ENCODE data around the gene SH3RF1.

Gene SH3RF1

GRCh38 chr4:169246279-169246678, 24.5 kb downstream of the SH3RF1 start:
- DNase-seq (ENCODE audit: insufficient read length, low spot score): no peak
- TF ChIP-seq POLR2A (IDR thresholded peaks at IDR 0.05; ENCODE audit: low read depth, low read length) (no peak), POLR2AphosphoS5 (IDR thresholded peaks at IDR 0.05; ENCODE audit: low read depth, low read length) (no peak), TAF1 (IDR thresholded peaks at IDR 0.05; ENCODE audit: low read depth, low read length) (no peak), SPI1 (IDR thresholded peaks at IDR 0.05; ENCODE audit: low read depth, low read length) (no peak), POU2F2 (IDR thresholded peaks at IDR 0.05; ENCODE audit: low read depth, low read length) (no peak), PAX5 (IDR thresholded peaks at IDR 0.05; ENCODE audit: insufficient read depth, low read length, severe bottlenecking) (no peak)
- no peak for FAIRE-seq

DNA sequence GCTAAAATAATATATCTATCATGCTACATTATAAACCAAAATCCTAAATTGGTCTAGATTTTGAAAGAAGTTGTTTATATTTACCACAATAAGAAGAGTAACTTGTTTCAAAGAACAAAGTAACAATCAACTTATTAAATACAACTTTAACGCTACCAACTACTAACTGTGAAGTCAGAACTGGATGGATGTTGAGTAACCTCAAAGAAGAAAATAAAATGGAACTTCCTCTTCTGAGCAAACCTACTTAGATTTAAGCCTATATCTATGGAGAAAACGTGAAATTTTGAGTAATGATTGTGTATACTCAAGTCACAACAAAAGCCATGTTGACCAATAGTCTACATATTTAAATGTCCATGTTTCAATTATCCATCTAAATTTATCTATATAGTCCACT, 25.7 kb downstream of the SH3RF1 start:
- FAIRE-seq: no peak
- TF ChIP-seq SPI1 (IDR thresholded peaks at IDR 0.05; ENCODE audit: low read depth, low read length): no peak
- TF ChIP-seq POLR2AphosphoS5 (IDR thresholded peaks at IDR 0.05; ENCODE audit: low read depth, low read length): no peak
- TF ChIP-seq PAX5 (IDR thresholded peaks at IDR 0.05; ENCODE audit: insufficient read depth, low read length, severe bottlenecking): no peak
- TF ChIP-seq TAF1 (IDR thresholded peaks at IDR 0.05; ENCODE audit: low read depth, low read length): no peak
- TF ChIP-seq POU2F2 (IDR thresholded peaks at IDR 0.05; ENCODE audit: low read depth, low read length): no peak
- TF ChIP-seq POLR2A (IDR thresholded peaks at IDR 0.05; ENCODE audit: low read depth, low read length): no peak
- no peak for DNase-seq (ENCODE audit: insufficient read length, low spot score)

DNA sequence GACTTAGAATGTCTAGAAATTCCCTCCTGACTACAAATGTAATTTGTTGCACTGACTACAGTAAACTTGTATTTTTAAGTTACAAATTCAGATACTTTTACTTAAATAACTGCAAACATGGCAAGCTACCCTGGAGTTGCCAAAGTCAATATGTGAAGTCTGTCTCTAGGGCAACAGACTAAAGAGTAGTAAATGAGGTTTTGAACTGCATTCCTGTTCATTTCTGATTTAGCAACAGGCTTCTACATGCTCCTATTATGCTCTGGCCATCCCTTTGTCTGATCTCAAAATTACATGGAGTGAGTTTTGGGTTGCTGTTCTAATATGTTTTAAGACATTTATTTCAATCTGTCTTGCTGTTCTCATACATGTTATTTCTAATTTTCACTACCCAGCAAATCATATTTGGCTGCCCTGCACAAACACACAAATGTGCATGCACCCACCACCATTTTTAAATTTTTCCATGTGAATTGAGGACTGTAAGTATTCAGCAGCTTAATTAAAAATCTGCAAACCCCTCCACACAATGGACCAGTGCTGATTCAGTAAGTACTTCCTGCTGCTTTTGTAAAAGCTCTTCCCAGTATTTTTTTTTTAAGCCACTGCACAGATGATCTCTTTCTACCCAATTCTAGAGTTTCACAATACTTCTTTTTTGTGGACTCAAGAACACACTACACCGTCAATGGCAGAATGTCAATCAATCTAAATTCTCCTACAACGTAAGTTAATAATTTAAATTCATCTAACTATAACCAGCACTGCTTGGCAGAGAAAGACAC, 26.7 kb downstream of the SH3RF1 start:
- TF ChIP-seq SPI1 (IDR thresholded peaks at IDR 0.05; ENCODE audit: low read depth, low read length) (no peak), POLR2AphosphoS5 (IDR thresholded peaks at IDR 0.05; ENCODE audit: low read depth, low read length) (no peak), TAF1 (IDR thresholded peaks at IDR 0.05; ENCODE audit: low read depth, low read length) (no peak), POU2F2 (IDR thresholded peaks at IDR 0.05; ENCODE audit: low read depth, low read length) (no peak), PAX5 (IDR thresholded peaks at IDR 0.05; ENCODE audit: insufficient read depth, low read length, severe bottlenecking) (no peak), POLR2A (IDR thresholded peaks at IDR 0.05; ENCODE audit: low read depth, low read length) (no peak)
- no peak for DNase-seq (ENCODE audit: insufficient read length, low spot score)
- no peak for FAIRE-seq

DNA sequence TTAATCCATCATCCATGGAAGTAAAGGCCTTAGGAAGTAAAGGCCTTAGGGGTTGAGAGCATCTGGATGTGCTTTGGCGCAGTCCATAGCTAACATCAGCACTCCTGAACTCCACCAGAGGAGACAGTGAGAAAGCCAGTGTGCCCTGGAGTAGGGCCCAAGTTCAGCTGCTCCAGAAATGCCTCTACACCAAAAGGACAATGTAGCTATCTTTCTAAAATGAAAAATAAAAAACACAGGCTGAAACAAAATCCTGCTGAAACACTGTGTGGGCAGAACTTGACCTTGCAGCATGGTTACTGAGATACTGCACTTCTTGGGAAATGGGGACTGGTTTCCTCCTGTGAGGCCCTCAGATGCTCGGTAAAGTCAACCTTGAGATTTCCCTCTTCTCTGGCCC, 29.3 kb downstream of the SH3RF1 start:
- no peak for DNase-seq (ENCODE audit: insufficient read length, low spot score)
- no peak for TF ChIP-seq TAF1 (IDR thresholded peaks at IDR 0.05; ENCODE audit: low read depth, low read length)
- TF ChIP-seq PAX5 (IDR thresholded peaks at IDR 0.05; ENCODE audit: insufficient read depth, low read length, severe bottlenecking): no peak
- TF ChIP-seq POU2F2 (IDR thresholded peaks at IDR 0.05; ENCODE audit: low read depth, low read length): no peak
- no peak for TF ChIP-seq SPI1 (IDR thresholded peaks at IDR 0.05; ENCODE audit: low read depth, low read length)
- no peak for TF ChIP-seq POLR2AphosphoS5 (IDR thresholded peaks at IDR 0.05; ENCODE audit: low read depth, low read length)
- no peak for FAIRE-seq

GRCh38 chr4:169239221-169239905, 31.4 kb downstream of the SH3RF1 start:
- DNase-seq (ENCODE audit: insufficient read length, low spot score): no peak
- FAIRE-seq: no peak
- TF ChIP-seq PAX5 (IDR thresholded peaks at IDR 0.05; ENCODE audit: insufficient read depth, low read length, severe bottlenecking) (no peak), TAF1 (IDR thresholded peaks at IDR 0.05; ENCODE audit: low read depth, low read length) (no peak), POLR2A (IDR thresholded peaks at IDR 0.05; ENCODE audit: low read depth, low read length) (no peak), POLR2AphosphoS5 (IDR thresholded peaks at IDR 0.05; ENCODE audit: low read depth, low read length) (no peak)

DNA sequence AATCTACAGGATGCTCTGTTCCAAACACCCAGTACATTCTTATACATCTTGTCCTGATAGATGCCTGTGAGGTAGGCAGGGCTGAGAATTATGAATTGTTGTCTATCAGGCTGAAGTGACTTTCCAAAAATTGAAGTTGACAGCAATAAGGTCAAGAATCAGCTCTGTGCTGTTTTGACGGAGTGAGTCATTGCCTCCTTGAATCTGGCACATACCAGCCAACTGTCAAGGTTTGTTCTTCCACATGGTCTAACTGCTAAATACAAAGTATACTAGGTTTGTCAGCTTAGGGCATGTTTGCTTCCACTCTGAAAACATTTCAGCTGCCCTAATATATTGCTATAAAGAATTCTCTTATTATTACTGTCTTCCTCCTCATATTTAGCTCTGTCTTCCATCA, 32.3 kb downstream of the SH3RF1 start:
- FAIRE-seq: peak; percentile 20
- no peak for TF ChIP-seq PAX5 (IDR thresholded peaks at IDR 0.05; ENCODE audit: insufficient read depth, low read length, severe bottlenecking)
- TF ChIP-seq TAF1 (IDR thresholded peaks at IDR 0.05; ENCODE audit: low read depth, low read length): no peak
- no peak for TF ChIP-seq POLR2A (IDR thresholded peaks at IDR 0.05; ENCODE audit: low read depth, low read length)
- TF ChIP-seq POU2F2 (IDR thresholded peaks at IDR 0.05; ENCODE audit: low read depth, low read length): no peak
- TF ChIP-seq POLR2AphosphoS5 (IDR thresholded peaks at IDR 0.05; ENCODE audit: low read depth, low read length): no peak
- no peak for TF ChIP-seq SPI1 (IDR thresholded peaks at IDR 0.05; ENCODE audit: low read depth, low read length)
- no peak for DNase-seq (ENCODE audit: insufficient read length, low spot score)

DNA sequence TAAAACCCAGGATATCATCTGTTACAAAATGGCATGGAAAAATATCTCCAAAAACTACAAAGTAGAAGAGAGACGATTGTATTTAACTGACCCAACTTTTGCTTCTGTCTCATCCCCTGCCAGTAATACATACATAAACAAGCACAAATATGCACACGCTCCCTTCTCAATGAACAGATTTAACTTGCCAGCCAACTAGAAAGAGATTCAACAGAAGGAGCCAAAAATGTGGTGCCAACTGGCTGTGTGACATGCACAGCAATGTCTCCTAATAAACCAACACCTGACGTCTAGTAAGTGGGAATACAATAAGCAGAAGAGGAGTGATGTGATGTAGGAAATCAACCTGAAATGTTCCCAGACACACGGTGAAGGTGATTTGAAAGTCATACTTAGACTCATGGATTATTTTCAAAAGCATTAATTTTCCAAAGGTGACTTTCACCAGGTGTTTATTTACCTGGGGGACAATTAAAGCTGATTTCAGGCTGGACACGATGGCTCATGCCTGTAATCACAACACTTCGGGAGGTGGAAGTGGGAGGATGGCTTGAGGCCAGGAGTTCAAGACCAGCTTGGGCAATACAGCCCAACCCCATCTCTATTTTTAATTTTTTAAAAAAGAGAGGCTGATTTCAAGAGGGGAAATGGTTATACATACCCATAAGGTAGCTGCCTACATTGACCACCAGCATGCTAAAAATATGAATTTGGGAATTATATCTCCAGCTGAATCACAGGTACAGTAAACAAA, 33.7 kb downstream of the SH3RF1 start:
- FAIRE-seq (no peak), DNase-seq (ENCODE audit: insufficient read length, low spot score) (no peak)
- TF ChIP-seq POU2F2 (IDR thresholded peaks at IDR 0.05; ENCODE audit: low read depth, low read length) (no peak), TAF1 (IDR thresholded peaks at IDR 0.05; ENCODE audit: low read depth, low read length) (no peak), SPI1 (IDR thresholded peaks at IDR 0.05; ENCODE audit: low read depth, low read length) (no peak), POLR2AphosphoS5 (IDR thresholded peaks at IDR 0.05; ENCODE audit: low read depth, low read length) (no peak), PAX5 (IDR thresholded peaks at IDR 0.05; ENCODE audit: insufficient read depth, low read length, severe bottlenecking) (no peak), POLR2A (IDR thresholded peaks at IDR 0.05; ENCODE audit: low read depth, low read length) (no peak)

- TF ChIP-seq SPI1 (IDR thresholded peaks at IDR 0.05; ENCODE audit: low read depth, low read length) (no peak), POLR2A (IDR thresholded peaks at IDR 0.05; ENCODE audit: low read depth, low read length) (no peak)
- no peak for DNase-seq (ENCODE audit: insufficient read length, low spot score)
- FAIRE-seq: peak; percentile 9
These were observed 34.7 kb downstream of the SH3RF1 start for GRCh38 chr4:169236078-169236477.

GRCh38 chr4:169234137-169234855, 36.5 kb downstream of the SH3RF1 start:
- TF ChIP-seq TAF1 (IDR thresholded peaks at IDR 0.05; ENCODE audit: low read depth, low read length) (no peak), PAX5 (IDR thresholded peaks at IDR 0.05; ENCODE audit: insufficient read depth, low read length, severe bottlenecking) (no peak)
- FAIRE-seq (peak; percentile 55), DNase-seq (ENCODE audit: insufficient read length, low spot score) (no peak)

Measured in GM12891 (cell line).